Muscle layer of colon (tissue), 2 donors: ENCODE measurements around the gene ADD2.
"Not testable (repeated sequence)": the region's sequence is repeated elsewhere in the genome, so short reads cannot be mapped to it uniquely, and the experiment has no call there.

Experiments used
- H3K27ac ChIP-seq: one replicate; pipeline ENCODE4 v1.7.0; 2013; ENCODE audit warnings: low read depth, mild to moderate bottlenecking, low read length, moderate library complexity
- H3K27me3 ChIP-seq, 2 donors: one replicate each; pipeline ENCODE4 v1.7.0; 2013; ENCODE audit warnings: low read length in 2 of 2, mild to moderate bottlenecking in 2 of 2; ENCODE audit not compliant: insufficient read depth in 2 of 2, control insufficient read depth in 1 of 2
- H3K36me3 ChIP-seq: one replicate; pipeline ENCODE4 v1.7.0; 2013; ENCODE audit warnings: mild to moderate bottlenecking, low read length; ENCODE audit not compliant: insufficient read depth
- H3K4me1 ChIP-seq: one replicate; pipeline ENCODE4 v1.7.0; 2013; ENCODE audit warnings: mild to moderate bottlenecking, low read length; ENCODE audit not compliant: insufficient read depth
- H3K4me3 ChIP-seq, 2 donors: one replicate each; pipeline ENCODE4 v1.7.0; 2013; ENCODE audit warnings: low read length in 2 of 2, low read depth in 1 of 2, mild to moderate bottlenecking in 1 of 2, moderate library complexity in 1 of 2
- H3K9ac ChIP-seq: one replicate; pipeline ENCODE4 v1.7.0; 2013; ENCODE audit warnings: low read length
- H3K9me3 ChIP-seq: one replicate; pipeline ENCODE4 v1.7.0; 2013; ENCODE audit warnings: mild to moderate bottlenecking, low read length
- donor health status: abdominal sarcoma.
- donor health status: Adenocarcinoma of cecum.

Gene ADD2

DNA sequence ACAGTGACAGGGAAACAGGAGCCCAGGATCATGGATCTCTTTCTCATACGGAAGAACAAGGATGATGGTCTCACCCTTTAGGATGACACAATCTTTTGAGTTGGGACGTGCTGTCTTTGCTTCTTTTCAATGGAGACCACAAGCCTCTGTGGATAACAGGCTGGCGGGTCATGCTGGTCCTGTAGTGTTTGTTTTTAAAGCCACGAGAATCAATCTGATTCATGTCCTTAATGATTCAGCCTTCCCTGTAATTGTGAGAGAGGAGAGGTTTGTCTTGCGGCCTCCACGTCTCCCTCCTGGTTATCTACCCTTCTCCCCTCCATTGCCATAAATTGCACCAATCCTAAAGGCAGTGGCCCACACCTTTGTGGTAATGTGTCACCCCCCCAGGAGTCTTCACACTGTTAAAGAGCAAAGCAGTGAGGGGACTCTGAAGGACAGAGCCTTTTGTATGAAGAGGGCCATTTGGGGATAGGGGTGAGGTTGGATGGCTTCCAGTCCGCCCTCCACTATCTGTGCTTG is 126.7 kb downstream of the ADD2 start:
- Histone ChIP-seq H3K9ac (no peak overlapping the region), H3K9me3 (no peaks in the 10 kb centered on the region), H3K27me3 (no peaks in the 10 kb centered on the region), H3K4me3 (no peak overlapping the region), H3K4me1 (no peaks in the 10 kb centered on the region), H3K27ac (no peak overlapping the region), H3K36me3 (no peaks in the 10 kb centered on the region)

GRCh38 chr2:70639841-70640436 is 128.1 kb downstream of the ADD2 start:
- no peak overlapping the region for H3K27ac ChIP-seq
- H3K27me3 ChIP-seq, result no peaks in the 10 kb centered on the region
- H3K36me3 ChIP-seq, result no peaks in the 10 kb centered on the region
- no peak overlapping the region for H3K4me3 ChIP-seq
- no peak overlapping the region for H3K9ac ChIP-seq
- H3K9me3 ChIP-seq, result no peaks in the 10 kb centered on the region
- H3K4me1 ChIP-seq, result no peaks in the 10 kb centered on the region

- Histone ChIP-seq H3K27me3 (no peaks in the 10 kb centered on the region), H3K4me3 (no peak overlapping the region)
Measured at GRCh38 chr2:70638561-70638960, 129.4 kb downstream of the ADD2 start.

GRCh38 chr2:70633508-70633907 is 134.5 kb downstream of the ADD2 start:
- Histone ChIP-seq H3K27ac (no peak overlapping the region), H3K4me3 (no peak overlapping the region), H3K36me3 (no peaks in the 10 kb centered on the region), H3K9me3 (no peaks in the 10 kb centered on the region), H3K4me1 (no peaks in the 10 kb centered on the region), H3K9ac (no peak overlapping the region), H3K27me3 (no peaks in the 10 kb centered on the region)

More at GRCh38 chr2:70638561-70638960, 129.4 kb downstream of the ADD2 start:
- Histone ChIP-seq H3K9ac (no peak overlapping the region), H3K4me1 (no peaks in the 10 kb centered on the region), H3K36me3 (no peaks in the 10 kb centered on the region), H3K27ac (no peak overlapping the region), H3K9me3 (no peaks in the 10 kb centered on the region)

DNA sequence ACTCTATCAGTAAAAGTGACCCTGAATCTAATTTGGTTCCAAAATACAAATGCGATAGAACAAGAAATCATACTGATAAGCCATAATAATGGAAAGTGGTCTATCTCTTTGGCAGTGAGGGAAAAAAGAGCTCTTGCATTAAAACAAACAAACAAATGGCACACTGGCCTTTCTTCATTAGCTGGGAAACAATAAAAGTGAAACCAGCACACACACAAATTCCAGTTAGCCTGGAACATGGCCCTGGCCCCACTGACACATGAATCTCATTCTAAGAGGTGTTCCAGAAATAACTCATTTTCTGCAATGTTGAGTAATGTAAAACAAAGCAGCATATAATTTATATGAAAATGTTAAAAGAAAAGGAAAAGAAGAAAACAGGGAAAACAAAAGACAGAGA is 135.0 kb downstream of the ADD2 start:
- Histone ChIP-seq H3K9ac (no peak overlapping the region), H3K9me3 (no peaks in the 10 kb centered on the region), H3K4me1 (no peaks in the 10 kb centered on the region), H3K36me3 (no peaks in the 10 kb centered on the region), H3K4me3 (no peak overlapping the region), H3K27me3 (no peaks in the 10 kb centered on the region), H3K27ac (no peak overlapping the region)

GRCh38 chr2:70632388-70632787 is 135.6 kb downstream of the ADD2 start:
- Histone ChIP-seq H3K36me3 (no peaks in the 10 kb centered on the region), H3K4me1 (no peaks in the 10 kb centered on the region), H3K9me3 (no peaks in the 10 kb centered on the region), H3K27ac (no peak overlapping the region), H3K4me3 (no peak overlapping the region), H3K27me3 (no peaks in the 10 kb centered on the region), H3K9ac (no peak overlapping the region)

GRCh38 chr2:70630761-70631160 is 137.2 kb downstream of the ADD2 start:
- no peaks in the 10 kb centered on the region for H3K27me3 ChIP-seq
- no peak overlapping the region for H3K9ac ChIP-seq
- H3K4me3 ChIP-seq, result no peak overlapping the region
- no peaks in the 10 kb centered on the region for H3K36me3 ChIP-seq
- H3K9me3 ChIP-seq, result no peaks in the 10 kb centered on the region
- no peaks in the 10 kb centered on the region for H3K4me1 ChIP-seq
- no peak overlapping the region for H3K27ac ChIP-seq

GRCh38 chr2:70627211-70627898 is 140.6 kb downstream of the ADD2 start:
- Histone ChIP-seq H3K36me3 (no peaks in the 10 kb centered on the region), H3K27me3 (no peaks in the 10 kb centered on the region), H3K9ac (no peak overlapping the region), H3K4me3 (no peak overlapping the region), H3K4me1 (no peaks in the 10 kb centered on the region), H3K27ac (no peak overlapping the region), H3K9me3 (no peaks in the 10 kb centered on the region)

- no peaks in the 10 kb centered on the region for H3K4me1 ChIP-seq
- H3K9ac ChIP-seq, result no peak overlapping the region
- no peaks in the 10 kb centered on the region for H3K36me3 ChIP-seq
- no peak overlapping the region for H3K4me3 ChIP-seq
- H3K27me3 ChIP-seq, result no peaks in the 10 kb centered on the region
- no peak overlapping the region for H3K27ac ChIP-seq
- no peaks in the 10 kb centered on the region for H3K9me3 ChIP-seq
Measured at GRCh38 chr2:70626254-70626990, 141.6 kb downstream of the ADD2 start.

GRCh38 chr2:70621536-70621935 is 146.5 kb downstream of the ADD2 start:
- H3K36me3 ChIP-seq, H3K27ac ChIP-seq, H3K9ac ChIP-seq, H3K27me3 ChIP-seq, H3K9me3 ChIP-seq, H3K4me1 ChIP-seq, H3K4me3 ChIP-seq: not testable (repeated sequence)

DNA sequence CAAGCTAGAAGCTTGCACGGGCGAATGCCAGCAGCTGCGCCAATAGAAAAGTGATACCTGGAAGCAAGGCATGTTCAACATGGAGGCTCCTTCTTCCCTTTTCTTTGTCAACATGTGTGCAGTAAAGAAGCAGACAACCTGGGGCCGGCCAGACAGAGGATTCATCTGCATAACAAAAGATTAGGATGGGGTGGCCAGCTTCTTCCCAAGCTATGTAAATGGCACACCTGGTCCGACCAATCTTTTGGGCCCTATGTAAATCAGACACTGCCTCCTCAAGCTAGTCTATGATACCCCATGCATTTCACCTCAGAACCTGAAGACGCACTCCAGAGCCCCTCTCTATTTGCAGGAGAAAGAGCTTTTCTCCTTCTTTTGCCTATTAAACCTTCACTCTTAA is 148.0 kb downstream of the ADD2 start:
- Histone ChIP-seq H3K4me3 (no peak overlapping the region), H3K27ac (no peak overlapping the region), H3K36me3 (no peaks in the 10 kb centered on the region)

More for the DNA sequence above, 148.0 kb downstream of the ADD2 start:
- Histone ChIP-seq H3K9me3 (no peaks in the 10 kb centered on the region), H3K9ac (no peak overlapping the region), H3K27me3 (no peaks in the 10 kb centered on the region), H3K4me1 (peaks cover 6% of the 10 kb centered on the region)
